Stimulated activated naive CD8-positive, alpha-beta T cell treated with anti-CD3 and anti-CD28 coated beads, Interleukin-15, amount 100 ng/mL, for 72 hours (primary cell): ENCODE results near the gene MRPS18A.
A peak's percentile ranks its signal among the peaks of the same experiment; 100 is the strongest.

Experiments used
- ATAC-seq: fragments of 150-1000 bp; cut with Tn5 transposase; 2 replicates; pipeline ENCODE4 v1.10.0; 2021; ENCODE audit warnings: mild to moderate bottlenecking, moderate library complexity
- DNase-seq, 2 donors: peaks; one replicate each; pipeline ENCODE4 v3.0.0; 2021 to 2022
- H3K27ac Mint-ChIP-seq, 2 donors: one replicate each; pipeline ENCODE4 v1.8.0; 2022; ENCODE audit warnings: mild to moderate bottlenecking in 2 of 2, mixed read lengths in 2 of 2, moderate library complexity in 2 of 2
- H3K27me3 Mint-ChIP-seq: one replicate; pipeline ENCODE4 v1.8.0; 2022; ENCODE audit warnings: mixed read lengths
- H3K4me1 Mint-ChIP-seq: one replicate; pipeline ENCODE4 v1.8.0; 2022; ENCODE audit warnings: mild to moderate bottlenecking, mixed read lengths
- H3K4me3 Mint-ChIP-seq, 2 donors: one replicate each; pipeline ENCODE4 v1.8.0; 2022; ENCODE audit warnings: mild to moderate bottlenecking in 2 of 2, mixed read lengths in 2 of 2, moderate library complexity in 1 of 2
- H3K9me3 Mint-ChIP-seq, 2 donors: one replicate each; pipeline ENCODE4 v1.8.0; 2022; ENCODE audit warnings: mixed read lengths in 2 of 2

Gene MRPS18A

DNA sequence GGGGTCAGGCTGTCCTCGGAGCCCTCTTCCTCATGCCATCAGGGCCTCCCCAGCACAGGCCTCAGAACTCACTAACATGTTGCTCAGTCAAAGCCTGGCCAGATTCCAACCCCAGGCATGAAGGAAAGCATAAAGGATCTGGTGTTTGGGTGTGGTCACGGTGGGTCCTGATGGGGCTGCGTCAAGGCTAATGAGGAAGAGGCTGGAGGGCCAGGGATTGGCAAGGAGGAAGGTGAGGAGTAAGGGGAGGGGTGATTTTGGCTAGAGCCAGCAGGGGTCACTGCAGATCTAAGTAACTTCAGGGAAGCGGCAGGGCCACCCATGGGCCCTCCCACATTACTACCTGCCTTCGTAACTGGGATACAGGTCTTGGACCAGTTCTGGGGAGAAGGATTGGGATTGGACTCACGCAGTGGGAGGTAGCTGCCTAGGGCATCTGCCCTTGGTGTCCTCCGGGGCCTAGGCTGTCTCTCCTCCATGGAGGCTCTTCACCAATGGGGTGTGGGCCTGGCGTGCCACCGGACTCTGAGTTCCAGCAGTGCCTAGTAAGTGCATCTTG lies 36.2 kb upstream of the MRPS18A start:
- peak; percentile 69 to 82 for DNase-seq
- Mint-ChIP-seq H3K9me3 (peaks cover 0 to 2% of the 10 kb centered on the region in 2 donors), H3K27me3 (no peaks in the 10 kb centered on the region), H3K27ac (peak overlapping the region; percentile 28 to 100), H3K4me1 (peaks cover 43% of the 10 kb centered on the region), H3K4me3 (peak overlapping the region; percentile 72 to 85)
- peak; percentile 72 for ATAC-seq

- DNase-seq (no peak), ATAC-seq (no peak)
- H3K27ac Mint-ChIP-seq = no peak overlapping the region
- H3K4me1 Mint-ChIP-seq = peaks cover 43% of the 10 kb centered on the region
- H3K27me3 Mint-ChIP-seq = no peaks in the 10 kb centered on the region
- no peak overlapping the region for H3K4me3 Mint-ChIP-seq
- H3K9me3 Mint-ChIP-seq = no peaks in the 10 kb centered on the region
Measured at GRCh38 chr6:43722920-43723545, 35.4 kb upstream of the MRPS18A start.

GRCh38 chr6:43720999-43721398 lies 33.4 kb upstream of the MRPS18A start:
- Mint-ChIP-seq H3K9me3 (no peaks in the 10 kb centered on the region), H3K4me3 (no peak overlapping the region), H3K27me3 (no peaks in the 10 kb centered on the region), H3K27ac (no peak overlapping the region), H3K4me1 (peaks cover 31% of the 10 kb centered on the region)
- ATAC-seq (no peak), DNase-seq (no peak)

- Mint-ChIP-seq H3K9me3 (no peaks in the 10 kb centered on the region), H3K4me1 (peaks cover 19% of the 10 kb centered on the region), H3K27ac (no peak overlapping the region), H3K4me3 (no peak overlapping the region), H3K27me3 (no peaks in the 10 kb centered on the region)
- ATAC-seq = no peak
- DNase-seq = no peak
Measured at GRCh38 chr6:43719511-43719910, 31.9 kb upstream of the MRPS18A start.

GRCh38 chr6:43718387-43719105 lies 31.0 kb upstream of the MRPS18A start:
- H3K27ac Mint-ChIP-seq = peak overlapping the region in 1 of 2 donors; percentile 24
- no peak for ATAC-seq
- peaks cover 12% of the 10 kb centered on the region for H3K4me1 Mint-ChIP-seq
- no peak for DNase-seq
- H3K9me3 Mint-ChIP-seq = no peaks in the 10 kb centered on the region
- no peak overlapping the region for H3K4me3 Mint-ChIP-seq
- H3K27me3 Mint-ChIP-seq = no peaks in the 10 kb centered on the region

DNA sequence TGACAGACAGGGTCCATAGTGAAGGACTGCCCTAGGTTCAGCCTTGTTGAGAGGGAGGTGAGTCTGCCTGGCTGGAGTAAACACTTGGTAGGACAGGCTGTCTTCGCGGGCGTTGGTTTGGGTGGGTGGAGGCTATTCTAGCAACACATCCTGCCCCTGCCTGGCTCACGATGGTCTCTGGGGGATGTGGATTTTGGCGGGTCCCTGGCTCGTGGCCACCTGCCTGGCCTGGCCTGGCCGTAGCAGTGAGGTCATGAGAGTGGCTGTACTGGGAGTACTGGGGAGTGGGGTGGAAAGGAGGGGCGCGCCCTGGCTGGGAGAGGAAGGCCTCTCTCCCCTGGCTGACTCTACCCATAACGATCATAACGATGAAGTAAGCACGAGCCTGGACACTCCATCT lies 30.2 kb upstream of the MRPS18A start:
- no peak for ATAC-seq
- H3K4me3 Mint-ChIP-seq = no peak overlapping the region

DNA sequence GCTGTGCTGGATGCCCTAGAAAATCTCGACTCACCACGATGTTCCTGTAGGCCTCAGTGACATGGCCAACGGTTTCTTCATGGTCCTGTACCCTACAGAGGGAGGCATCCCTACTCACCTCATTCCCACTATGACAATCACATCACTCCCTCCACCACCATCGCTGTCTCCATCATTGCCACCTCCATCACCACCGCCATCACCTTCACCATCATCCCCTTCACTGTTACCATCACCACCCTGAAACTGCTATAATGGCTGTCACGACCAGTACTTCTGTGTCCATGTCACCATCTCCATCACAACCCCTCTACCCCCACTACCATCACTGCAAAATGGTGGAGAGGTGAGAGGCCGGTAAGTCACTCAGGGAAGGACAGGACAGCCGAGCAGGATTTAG lies 29.8 kb upstream of the MRPS18A start:
- DNase-seq (no peak), ATAC-seq (no peak)
- H3K27ac Mint-ChIP-seq = no peak overlapping the region
- H3K4me3 Mint-ChIP-seq = no peak overlapping the region
- peaks cover 3% of the 10 kb centered on the region for H3K27me3 Mint-ChIP-seq
- H3K4me1 Mint-ChIP-seq = peaks cover 5% of the 10 kb centered on the region
- H3K9me3 Mint-ChIP-seq = no peaks in the 10 kb centered on the region

More for the DNA sequence above, 30.2 kb upstream of the MRPS18A start:
- no peak for DNase-seq
- H3K27me3 Mint-ChIP-seq = no peaks in the 10 kb centered on the region
- no peaks in the 10 kb centered on the region for H3K9me3 Mint-ChIP-seq
- H3K4me1 Mint-ChIP-seq = peaks cover 5% of the 10 kb centered on the region
- no peak overlapping the region for H3K27ac Mint-ChIP-seq

DNA sequence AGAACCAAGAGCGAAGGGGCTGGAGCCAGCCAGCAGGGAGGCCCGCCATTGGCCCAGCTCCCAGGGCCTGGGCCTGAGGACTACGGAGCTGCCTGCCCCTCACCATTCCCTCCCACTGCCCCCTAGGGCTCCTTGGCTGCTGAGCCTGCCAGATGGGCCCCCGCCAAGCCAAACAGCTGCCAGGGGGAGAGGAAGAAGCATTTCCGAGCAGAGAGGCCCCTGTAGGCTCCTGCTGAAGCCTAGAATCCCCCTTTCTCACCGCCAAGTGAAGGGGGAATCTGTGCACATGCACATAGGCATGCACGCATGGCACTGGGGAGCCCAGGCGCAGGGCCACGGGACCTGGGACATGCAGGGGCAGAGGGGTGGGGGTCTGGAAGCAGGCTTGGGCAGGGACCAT lies 28.5 kb upstream of the MRPS18A start:
- no peak for ATAC-seq
- H3K4me3 Mint-ChIP-seq = no peak overlapping the region
- DNase-seq = no peak
- H3K9me3 Mint-ChIP-seq = no peaks in the 10 kb centered on the region
- H3K27me3 Mint-ChIP-seq = peaks cover 16% of the 10 kb centered on the region
- no peak overlapping the region for H3K27ac Mint-ChIP-seq
- peaks cover 8% of the 10 kb centered on the region for H3K4me1 Mint-ChIP-seq

- Mint-ChIP-seq H3K9me3 (no peaks in the 10 kb centered on the region), H3K27me3 (peaks cover 24% of the 10 kb centered on the region), H3K4me1 (peaks cover 12% of the 10 kb centered on the region), H3K27ac (no peak overlapping the region), H3K4me3 (no peak overlapping the region)
- DNase-seq = no peak
- ATAC-seq = no peak
Measured at GRCh38 chr6:43715056-43715788, 27.6 kb upstream of the MRPS18A start.

DNA sequence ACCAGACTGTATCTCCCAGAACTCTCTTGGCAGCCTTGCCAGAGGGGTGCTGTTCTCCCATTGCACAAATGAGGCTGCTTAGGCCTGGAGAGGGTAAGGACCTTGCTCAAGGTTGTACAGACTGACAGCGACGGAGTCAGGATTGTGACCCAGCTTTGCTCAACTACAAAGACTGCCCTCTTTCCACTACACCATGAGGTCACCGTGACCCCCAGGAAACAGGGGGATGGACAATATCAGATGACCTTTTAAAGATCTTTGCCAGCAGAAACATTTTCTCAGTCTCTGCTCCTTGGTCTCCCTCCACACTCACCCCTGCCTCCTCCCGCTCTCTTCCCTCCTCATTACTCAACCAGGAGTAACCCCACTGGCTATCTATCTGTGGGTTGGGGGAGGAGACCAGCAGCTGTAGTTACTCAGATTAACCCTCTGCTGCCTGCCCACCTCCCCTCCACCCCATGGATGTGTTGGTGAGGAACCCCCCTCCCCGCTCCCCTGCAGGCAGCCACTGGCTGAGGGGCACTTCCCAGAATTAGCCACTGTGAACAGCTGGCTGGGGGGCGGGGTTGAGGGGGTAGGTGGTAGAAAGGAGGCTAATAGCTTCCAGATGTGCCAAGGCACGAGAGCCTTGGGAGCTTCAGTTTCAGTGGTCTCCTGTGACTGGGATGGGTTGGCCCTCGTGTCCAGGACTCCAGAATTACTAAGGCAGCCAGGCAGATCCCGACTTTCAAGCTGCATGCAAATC lies 26.9 kb upstream of the MRPS18A start:
- ATAC-seq (no peak), DNase-seq (no peak)

DNA sequence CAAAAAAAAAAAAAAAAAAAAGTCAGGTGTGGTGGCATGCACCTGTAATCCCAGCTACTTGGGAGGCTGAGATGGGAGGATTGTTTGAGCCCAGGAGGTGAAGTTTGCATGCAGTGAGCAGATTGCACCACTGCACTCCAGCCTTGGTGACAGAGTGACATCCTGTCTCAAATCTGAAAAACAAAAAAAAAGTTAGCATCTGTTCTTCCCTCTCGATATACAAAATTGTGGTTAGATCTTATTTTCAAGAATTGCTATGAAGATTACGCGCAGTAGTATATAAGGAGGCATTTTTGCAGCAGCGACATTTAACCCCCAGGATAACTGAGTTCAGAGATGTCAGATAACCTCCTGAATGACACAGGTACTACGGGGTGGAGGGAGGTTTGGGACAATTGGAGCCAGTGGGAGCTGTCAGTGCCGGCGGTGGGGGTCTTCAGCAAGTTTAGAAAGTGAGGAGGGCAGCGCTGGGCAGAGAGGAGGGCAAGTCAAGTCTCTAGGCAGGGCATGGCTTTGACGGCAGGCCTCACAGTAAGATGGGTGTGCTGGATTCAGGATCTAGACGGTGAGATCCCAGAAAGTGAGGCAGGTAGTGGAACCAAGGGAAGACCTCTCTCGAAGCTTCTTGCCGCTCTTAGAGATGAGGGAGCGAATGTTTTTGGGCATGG lies 26.2 kb upstream of the MRPS18A start:
- DNase-seq = no peak

More for the DNA sequence above, 26.9 kb upstream of the MRPS18A start:
- Mint-ChIP-seq H3K27ac (no peak overlapping the region), H3K9me3 (no peaks in the 10 kb centered on the region), H3K27me3 (peaks cover 28% of the 10 kb centered on the region), H3K4me1 (peaks cover 20% of the 10 kb centered on the region), H3K4me3 (no peak overlapping the region)

DNA sequence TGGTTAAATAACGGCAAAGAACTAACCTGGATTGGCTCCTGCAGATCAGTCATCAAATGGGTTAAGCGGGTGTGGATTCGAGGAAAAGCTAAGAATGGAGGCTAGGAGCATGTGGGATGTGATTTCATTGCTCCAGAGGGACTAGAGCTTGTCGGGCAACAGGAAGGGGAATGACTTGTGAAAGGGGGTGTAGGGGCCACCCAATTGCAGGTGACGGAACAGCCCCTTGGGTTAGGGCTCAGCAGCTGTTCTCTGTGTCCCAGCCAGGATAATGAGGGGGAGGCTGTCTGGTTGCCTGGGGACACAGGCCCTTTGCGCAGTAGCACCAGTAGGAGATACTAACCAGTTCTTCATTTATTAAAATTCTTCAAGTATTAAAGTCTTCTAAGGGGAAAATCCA lies 25.0 kb upstream of the MRPS18A start:
- Mint-ChIP-seq H3K9me3 (no peaks in the 10 kb centered on the region), H3K27me3 (peaks cover 28% of the 10 kb centered on the region), H3K27ac (peak overlapping the region in 1 of 2 donors; percentile 42), H3K4me1 (peaks cover 27% of the 10 kb centered on the region), H3K4me3 (no peak overlapping the region)
- DNase-seq = no peak
- no peak for ATAC-seq

More for the DNA sequence above, 26.2 kb upstream of the MRPS18A start:
- no peak for ATAC-seq
- Mint-ChIP-seq H3K9me3 (no peaks in the 10 kb centered on the region), H3K27ac (no peak overlapping the region), H3K4me1 (peaks cover 27% of the 10 kb centered on the region), H3K4me3 (no peak overlapping the region), H3K27me3 (peaks cover 28% of the 10 kb centered on the region)

GRCh38 chr6:43710576-43710975 lies 23.0 kb upstream of the MRPS18A start:
- peaks cover 42% of the 10 kb centered on the region for H3K27me3 Mint-ChIP-seq
- peak overlapping the region in 1 of 2 donors; percentile 38 for H3K27ac Mint-ChIP-seq
- peaks cover 37% of the 10 kb centered on the region for H3K4me1 Mint-ChIP-seq
- H3K9me3 Mint-ChIP-seq = no peaks in the 10 kb centered on the region
- H3K4me3 Mint-ChIP-seq = no peak overlapping the region
- ATAC-seq = no peak
- DNase-seq = no peak

DNA sequence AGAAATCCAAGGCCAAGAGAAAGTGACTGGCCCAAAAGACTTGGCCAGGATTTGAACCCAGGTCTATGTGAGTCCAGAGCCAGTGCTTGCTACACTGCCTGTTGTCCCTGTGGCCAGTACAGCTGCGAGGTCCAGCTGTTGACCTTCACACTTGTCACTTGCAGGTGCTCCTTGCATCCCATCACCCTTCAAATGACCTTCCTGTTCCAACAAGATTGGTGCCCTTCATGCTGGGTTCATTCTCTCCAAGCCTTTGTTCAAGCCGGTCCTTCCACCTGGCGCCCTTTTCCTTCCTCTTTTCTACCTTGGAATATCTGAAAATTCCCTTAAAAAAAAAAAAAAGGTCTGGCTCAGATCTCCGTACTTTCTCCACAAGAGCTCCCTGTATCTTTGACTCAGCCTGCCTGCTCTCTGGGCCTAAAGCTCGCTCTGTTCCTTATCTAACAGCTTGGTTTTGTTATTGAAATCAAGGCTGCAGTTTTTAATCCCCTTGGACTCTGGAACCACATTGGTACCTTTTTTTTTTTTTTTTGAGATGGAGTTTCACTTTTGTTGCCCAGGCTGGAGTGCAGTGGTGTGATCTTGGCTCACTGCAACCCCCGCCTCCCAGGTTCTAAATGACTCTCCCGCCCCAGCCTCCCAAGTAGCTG lies 22.2 kb upstream of the MRPS18A start:
- no peak for ATAC-seq
- DNase-seq = no peak
- peak overlapping the region; percentile 4 to 25 for H3K4me3 Mint-ChIP-seq
- H3K9me3 Mint-ChIP-seq = no peaks in the 10 kb centered on the region
- H3K27ac Mint-ChIP-seq = no peak overlapping the region
- peaks cover 36% of the 10 kb centered on the region for H3K4me1 Mint-ChIP-seq
- peaks cover 48% of the 10 kb centered on the region for H3K27me3 Mint-ChIP-seq
